A549 (cell line): ENCODE data around the gene BTBD16. TPM values are rescaled to one million over a fixed set of nuclear protein-coding genes. Genes with fewer than 3 reads are reported as not detected.

ENCODE experiments used
- ATAC-seq, 2 experiments: fragments of 200-7000 bp in 1 of 2; fragments of >200 bp in 1 of 2; cut with Nextera tagmentation in 1 of 2; cut with Tn5 transposase in 1 of 2; 3 replicates each; pipeline versions ENCODE4 v1.8.0 to v1.9.1; 2018 to 2020; ENCODE audit warnings: mild to moderate bottlenecking in 1 of 2, moderate library complexity in 1 of 2
- CTCF ChIA-PET: fragments of 300-600 bp; sonication (Branson Sonifier 250); formaldehyde crosslinking; extraction: SDS; loops from one replicate; lab custom pipeline; 2021; ENCODE audit warnings: antibody characterized with exemption, inconsistent platforms; lab: Yijun Ruan, JAX
- POLR2A ChIA-PET: fragments of 350-600 bp; formaldehyde crosslinking; extraction: SDS; loops from one replicate; lab custom pipeline; 2021; ENCODE audit warnings: antibody characterized with exemption, inconsistent platforms; lab: Yijun Ruan, JAX
- DNase-seq, 2 experiments: peaks; one replicate each; pipeline versions ENCODE4 v3.0.0 to v3.0.0-alpha.2; 2011 to 2016; ENCODE audit warnings: low read depth in 1 of 2, low spot score in 1 of 2
- FAIRE-seq: peaks from 2 replicates; lab custom pipeline; 2011; peaks lifted over from hg19 to GRCh38; lab: Jason Lieb, UNC
- H3K27ac ChIP-seq, 2 experiments: fragments of >200 bp; sonication (Bioruptor Twin); formaldehyde crosslinking; 3 replicates each; pipeline ENCODE4 v1.5.1; 2016 to 2017
- H3K4me1 ChIP-seq: fragments of >200 bp; sonication (Bioruptor Twin); formaldehyde crosslinking; 3 replicates; pipeline ENCODE4 v1.6.1; 2016
- H3K4me2 ChIP-seq: fragments of >200 bp; sonication (Bioruptor Twin); formaldehyde crosslinking; 3 replicates; pipeline ENCODE4 v1.6.1; 2016
- H3K4me3 ChIP-seq: fragments of >200 bp; sonication (Bioruptor Twin); formaldehyde crosslinking; 3 replicates; pipeline ENCODE4 v1.5.1; 2016
- H3K9me3 ChIP-seq: fragments of >200 bp; sonication (Bioruptor Twin); formaldehyde crosslinking; 3 replicates; pipeline ENCODE4 v1.6.1; 2016
- BHLHE40 ChIP-seq: IDR thresholded peaks from 2 replicates; pipeline ENCODE4 v1.6.1; 2012; ENCODE audit warnings: low read depth, low read length, inconsistent platforms
- CBX2 ChIP-seq: fragments of 200-600 bp; sonication (generic); IDR thresholded peaks from 2 replicates; pipeline ENCODE4 v1.6.1; 2016; ENCODE audit warnings: low read depth, mild to moderate bottlenecking, borderline replicate concordance
- EHF ChIP-seq: fragments of 250-450 bp; sonication (Bioruptor Pico); IDR thresholded peaks from 2 replicates; pipeline ENCODE4 v1.5.0; 2020; ENCODE audit warnings: mild to moderate bottlenecking
- EP300 ChIP-seq, 2 experiments: fragments of >200 bp; sonication (Bioruptor Twin); formaldehyde crosslinking; IDR thresholded peaks; 2 replicates in 1 of 2; 3 replicates in 1 of 2; pipeline ENCODE4 v1.6.1; 2016 to 2017
- HEYL ChIP-seq: fragments of 250-450 bp; sonication (Bioruptor Pico); IDR thresholded peaks from 2 replicates; pipeline ENCODE4 v1.8.0; 2021; ENCODE audit warnings: mild to moderate bottlenecking, moderate library complexity
- HOXB13 ChIP-seq: fragments of 250-450 bp; sonication (Bioruptor Pico); IDR thresholded peaks from 2 replicates; pipeline ENCODE4 v1.5.0; 2020; ENCODE audit warnings: low read depth, mild to moderate bottlenecking, moderate library complexity
- HOXB5 ChIP-seq: fragments of 250-450 bp; sonication (Bioruptor Pico); IDR thresholded peaks from 2 replicates; pipeline ENCODE4 v1.5.0; 2020; ENCODE audit warnings: mild to moderate bottlenecking, moderate library complexity
- KDM1A ChIP-seq: fragments of 200-600 bp; sonication (generic); IDR thresholded peaks from 2 replicates; pipeline ENCODE4 v1.6.1; 2016; ENCODE audit warnings: low read depth, mild to moderate bottlenecking
- NFE2L2 ChIP-seq: fragments of 150-350 bp; conservative IDR thresholded peaks from 2 replicates; pipeline ENCODE4 v1.6.1; 2014; ENCODE audit warnings: low read length
- NR3C1 ChIP-seq: fragments of >200 bp; sonication (Bioruptor Twin); formaldehyde crosslinking; IDR thresholded peaks from 3 replicates; pipeline ENCODE4 v1.6.1; 2017
- POLR2AphosphoS2 ChIP-seq: conservative IDR thresholded peaks from 2 replicates; pipeline ENCODE4 v1.6.1; 2012; ENCODE audit warnings: low read length, improper control_type of control experiment, inconsistent platforms
- RAD21 ChIP-seq, 2 experiments: fragments of >200 bp in 1 of 2; sonication (Bioruptor Twin) in 1 of 2; formaldehyde crosslinking in 1 of 2; IDR thresholded peaks in 1 of 2; conservative IDR thresholded peaks in 1 of 2; 2 replicates in 1 of 2; 3 replicates in 1 of 2; pipeline ENCODE4 v1.6.1; 2012 to 2018; ENCODE audit warnings: inconsistent platforms in 1 of 2
- RCOR1 ChIP-seq: fragments of 150-350 bp; IDR thresholded peaks from 2 replicates; pipeline ENCODE4 v1.6.1; 2014; ENCODE audit warnings: antibody characterized with exemption, low read length, low read depth
- RFX5 ChIP-seq: fragments of 450-650 bp; IDR thresholded peaks from 2 replicates; pipeline ENCODE4 v1.7.1; 2014; ENCODE audit warnings: antibody characterized with exemption, mild to moderate bottlenecking, moderate library complexity
- SREBF2 ChIP-seq: fragments of 450-650 bp; IDR thresholded peaks from 2 replicates; pipeline ENCODE4 v1.6.1; 2014; ENCODE audit warnings: mild to moderate bottlenecking, moderate library complexity
- TP53 ChIP-seq: fragments of 250-450 bp; sonication (Bioruptor Pico); IDR thresholded peaks from 2 replicates; pipeline ENCODE4 v1.5.0; 2021; ENCODE audit warnings: mild to moderate bottlenecking, moderate library complexity
- WGBS: methylation state at CpG from one replicate; pipeline ENCODE4 v1.1.6; 2017; ENCODE audit errors: missing lambda C conversion rate; 5-methylcytosine and 5-hydroxymethylcytosine counted together
- polyA plus RNA-seq, 4 experiments: library from polyadenylated mRNA; depleted of rRNA in 3 of 4; stranded (reverse); fragments of >200 nt; fragmentation: RNase III in 1 of 4; extraction: RNeasy Plus Mini Kit Qiagen cat#74134 plus additional on column Dnase treatment in 1 of 4; gene quantifications; 2 replicates in 3 of 4; 3 replicates in 1 of 4; pipeline ENCODE4 v1.2.3, GENCODE V29; 2011 to 2017
- TF ChIP-seq, protein P1 (sequence below): fragments of >200 bp; sonication (Bioruptor Twin); formaldehyde crosslinking; IDR thresholded peaks from 3 replicates; pipeline ENCODE4 v1.6.1; 2016
- TF ChIP-seq, protein P2 (sequence below): fragments of 150-350 bp; IDR thresholded peaks from 2 replicates; pipeline ENCODE4 v1.6.1; 2014; ENCODE audit warnings: low read depth, mild to moderate bottlenecking, low read length
- TF ChIP-seq, protein P3 (sequence below): fragments of 450-650 bp; IDR thresholded peaks from 2 replicates; pipeline ENCODE4 v1.6.1; 2014; ENCODE audit warnings: antibody characterized with exemption
- TF ChIP-seq, protein P4 (sequence below): fragments of 200-600 bp; sonication (generic); IDR thresholded peaks from 2 replicates; pipeline ENCODE4 v1.6.1; 2016; ENCODE audit warnings: antibody characterized with exemption, mild to moderate bottlenecking, moderate library complexity
- TF ChIP-seq, protein P5 (sequence below): fragments of >200 bp; sonication (Bioruptor Twin); formaldehyde crosslinking; IDR thresholded peaks from 3 replicates; pipeline ENCODE4 v1.5.1; 2016
- TF ChIP-seq, protein P6 (sequence below): IDR thresholded peaks from 2 replicates; pipeline ENCODE4 v1.6.1; 2012

Gene BTBD16
- polyA plus RNA-seq, 2 of the 4 experiments (the other 2 are of a cell fraction), result 0.32 to 2.1 TPM

DNA sequence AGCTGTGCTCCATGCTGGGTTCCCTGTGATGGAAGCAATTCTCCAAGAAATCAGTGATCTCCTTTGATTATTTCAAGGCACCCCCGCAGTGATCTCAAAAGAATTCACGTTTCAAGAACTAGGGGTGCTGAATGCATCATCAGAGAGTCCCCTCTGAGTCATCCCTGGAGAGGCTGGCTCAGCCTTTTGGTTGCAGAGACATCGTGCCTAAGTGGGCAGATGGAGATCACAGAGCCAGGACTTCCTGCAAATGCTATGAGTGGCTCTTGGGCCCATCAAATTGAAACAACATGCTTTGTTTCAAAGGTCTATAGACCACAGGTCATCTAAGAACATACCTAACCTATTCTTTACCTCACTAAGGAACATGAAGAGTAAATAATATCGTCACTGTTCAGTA lies 61.9 kb downstream of the BTBD16 start (continued):
- TF ChIP-seq, protein P1, sequence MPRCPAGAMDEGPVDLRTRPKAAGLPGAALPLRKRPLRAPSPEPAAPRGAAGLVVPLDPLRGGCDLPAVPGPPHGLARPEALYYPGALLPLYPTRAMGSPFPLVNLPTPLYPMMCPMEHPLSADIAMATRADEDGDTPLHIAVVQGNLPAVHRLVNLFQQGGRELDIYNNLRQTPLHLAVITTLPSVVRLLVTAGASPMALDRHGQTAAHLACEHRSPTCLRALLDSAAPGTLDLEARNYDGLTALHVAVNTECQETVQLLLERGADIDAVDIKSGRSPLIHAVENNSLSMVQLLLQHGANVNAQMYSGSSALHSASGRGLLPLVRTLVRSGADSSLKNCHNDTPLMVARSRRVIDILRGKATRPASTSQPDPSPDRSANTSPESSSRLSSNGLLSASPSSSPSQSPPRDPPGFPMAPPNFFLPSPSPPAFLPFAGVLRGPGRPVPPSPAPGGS, result no peak
- no peak for TF ChIP-seq HOXB5
- TF ChIP-seq, protein P2, sequence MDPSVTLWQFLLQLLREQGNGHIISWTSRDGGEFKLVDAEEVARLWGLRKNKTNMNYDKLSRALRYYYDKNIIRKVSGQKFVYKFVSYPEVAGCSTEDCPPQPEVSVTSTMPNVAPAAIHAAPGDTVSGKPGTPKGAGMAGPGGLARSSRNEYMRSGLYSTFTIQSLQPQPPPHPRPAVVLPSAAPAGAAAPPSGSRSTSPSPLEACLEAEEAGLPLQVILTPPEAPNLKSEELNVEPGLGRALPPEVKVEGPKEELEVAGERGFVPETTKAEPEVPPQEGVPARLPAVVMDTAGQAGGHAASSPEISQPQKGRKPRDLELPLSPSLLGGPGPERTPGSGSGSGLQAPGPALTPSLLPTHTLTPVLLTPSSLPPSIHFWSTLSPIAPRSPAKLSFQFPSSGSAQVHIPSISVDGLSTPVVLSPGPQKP, result no peak
- no peak for TF ChIP-seq SREBF2
- no peak for TF ChIP-seq HOXB13
- TF ChIP-seq HEYL (CRISPR knock-in tag), result no peak
- no peak for TF ChIP-seq BHLHE40

DNA sequence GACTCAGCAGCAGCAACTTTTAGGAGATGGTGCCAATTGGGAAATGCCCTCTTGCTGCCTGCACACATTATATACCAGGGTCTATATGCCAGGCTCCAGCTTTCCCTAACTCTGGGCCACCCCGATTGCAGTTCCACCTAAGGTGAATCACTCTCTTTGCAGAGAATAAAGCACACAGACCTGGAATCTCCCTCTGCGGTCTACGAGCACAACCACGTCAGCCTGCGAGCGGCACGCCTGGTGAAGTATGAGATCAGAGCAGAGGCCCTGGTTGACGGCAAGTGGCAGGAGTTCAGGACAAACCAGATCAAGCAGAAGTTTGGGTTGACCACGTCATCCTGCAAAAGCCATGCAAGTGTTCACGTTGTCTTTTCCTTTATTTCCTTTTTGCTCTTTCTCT lies 65.2 kb downstream of the BTBD16 start:
- no peak overlapping the region for H3K27ac ChIP-seq
- H3K4me2 ChIP-seq, result no peak overlapping the region
- TF ChIP-seq RAD21 (conservative IDR thresholded peaks at IDR 0.05 in 1 of 2, IDR thresholded peaks at IDR 0.05 in 1 of 2) (no peak), RFX5 (no peak), RCOR1 (no peak), HOXB5 (no peak), EHF (CRISPR knock-in tag) (no peak), KDM1A (no peak), POLR2AphosphoS2 (no peak), EP300 (IDR thresholded peaks at IDR 0.05) (no peak), NR3C1 (no peak), CBX2 (no peak), NFE2L2 (no peak), TP53 (no peak)
- TF ChIP-seq, protein P3, sequence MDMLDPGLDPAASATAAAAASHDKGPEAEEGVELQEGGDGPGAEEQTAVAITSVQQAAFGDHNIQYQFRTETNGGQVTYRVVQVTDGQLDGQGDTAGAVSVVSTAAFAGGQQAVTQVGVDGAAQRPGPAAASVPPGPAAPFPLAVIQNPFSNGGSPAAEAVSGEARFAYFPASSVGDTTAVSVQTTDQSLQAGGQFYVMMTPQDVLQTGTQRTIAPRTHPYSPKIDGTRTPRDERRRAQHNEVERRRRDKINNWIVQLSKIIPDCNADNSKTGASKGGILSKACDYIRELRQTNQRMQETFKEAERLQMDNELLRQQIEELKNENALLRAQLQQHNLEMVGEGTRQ, result no peak
- TF ChIP-seq, protein P4, sequence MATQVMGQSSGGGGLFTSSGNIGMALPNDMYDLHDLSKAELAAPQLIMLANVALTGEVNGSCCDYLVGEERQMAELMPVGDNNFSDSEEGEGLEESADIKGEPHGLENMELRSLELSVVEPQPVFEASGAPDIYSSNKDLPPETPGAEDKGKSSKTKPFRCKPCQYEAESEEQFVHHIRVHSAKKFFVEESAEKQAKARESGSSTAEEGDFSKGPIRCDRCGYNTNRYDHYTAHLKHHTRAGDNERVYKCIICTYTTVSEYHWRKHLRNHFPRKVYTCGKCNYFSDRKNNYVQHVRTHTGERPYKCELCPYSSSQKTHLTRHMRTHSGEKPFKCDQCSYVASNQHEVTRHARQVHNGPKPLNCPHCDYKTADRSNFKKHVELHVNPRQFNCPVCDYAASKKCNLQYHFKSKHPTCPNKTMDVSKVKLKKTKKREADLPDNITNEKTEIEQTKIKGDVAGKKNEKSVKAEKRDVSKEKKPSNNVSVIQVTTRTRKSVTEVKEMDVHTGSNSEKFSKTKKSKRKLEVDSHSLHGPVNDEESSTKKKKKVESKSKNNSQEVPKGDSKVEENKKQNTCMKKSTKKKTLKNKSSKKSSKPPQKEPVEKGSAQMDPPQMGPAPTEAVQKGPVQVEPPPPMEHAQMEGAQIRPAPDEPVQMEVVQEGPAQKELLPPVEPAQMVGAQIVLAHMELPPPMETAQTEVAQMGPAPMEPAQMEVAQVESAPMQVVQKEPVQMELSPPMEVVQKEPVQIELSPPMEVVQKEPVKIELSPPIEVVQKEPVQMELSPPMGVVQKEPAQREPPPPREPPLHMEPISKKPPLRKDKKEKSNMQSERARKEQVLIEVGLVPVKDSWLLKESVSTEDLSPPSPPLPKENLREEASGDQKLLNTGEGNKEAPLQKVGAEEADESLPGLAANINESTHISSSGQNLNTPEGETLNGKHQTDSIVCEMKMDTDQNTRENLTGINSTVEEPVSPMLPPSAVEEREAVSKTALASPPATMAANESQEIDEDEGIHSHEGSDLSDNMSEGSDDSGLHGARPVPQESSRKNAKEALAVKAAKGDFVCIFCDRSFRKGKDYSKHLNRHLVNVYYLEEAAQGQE, result no peak
- TF ChIP-seq, protein P5, sequence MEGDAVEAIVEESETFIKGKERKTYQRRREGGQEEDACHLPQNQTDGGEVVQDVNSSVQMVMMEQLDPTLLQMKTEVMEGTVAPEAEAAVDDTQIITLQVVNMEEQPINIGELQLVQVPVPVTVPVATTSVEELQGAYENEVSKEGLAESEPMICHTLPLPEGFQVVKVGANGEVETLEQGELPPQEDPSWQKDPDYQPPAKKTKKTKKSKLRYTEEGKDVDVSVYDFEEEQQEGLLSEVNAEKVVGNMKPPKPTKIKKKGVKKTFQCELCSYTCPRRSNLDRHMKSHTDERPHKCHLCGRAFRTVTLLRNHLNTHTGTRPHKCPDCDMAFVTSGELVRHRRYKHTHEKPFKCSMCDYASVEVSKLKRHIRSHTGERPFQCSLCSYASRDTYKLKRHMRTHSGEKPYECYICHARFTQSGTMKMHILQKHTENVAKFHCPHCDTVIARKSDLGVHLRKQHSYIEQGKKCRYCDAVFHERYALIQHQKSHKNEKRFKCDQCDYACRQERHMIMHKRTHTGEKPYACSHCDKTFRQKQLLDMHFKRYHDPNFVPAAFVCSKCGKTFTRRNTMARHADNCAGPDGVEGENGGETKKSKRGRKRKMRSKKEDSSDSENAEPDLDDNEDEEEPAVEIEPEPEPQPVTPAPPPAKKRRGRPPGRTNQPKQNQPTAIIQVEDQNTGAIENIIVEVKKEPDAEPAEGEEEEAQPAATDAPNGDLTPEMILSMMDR, result no peak
- TF ChIP-seq, protein P6, sequence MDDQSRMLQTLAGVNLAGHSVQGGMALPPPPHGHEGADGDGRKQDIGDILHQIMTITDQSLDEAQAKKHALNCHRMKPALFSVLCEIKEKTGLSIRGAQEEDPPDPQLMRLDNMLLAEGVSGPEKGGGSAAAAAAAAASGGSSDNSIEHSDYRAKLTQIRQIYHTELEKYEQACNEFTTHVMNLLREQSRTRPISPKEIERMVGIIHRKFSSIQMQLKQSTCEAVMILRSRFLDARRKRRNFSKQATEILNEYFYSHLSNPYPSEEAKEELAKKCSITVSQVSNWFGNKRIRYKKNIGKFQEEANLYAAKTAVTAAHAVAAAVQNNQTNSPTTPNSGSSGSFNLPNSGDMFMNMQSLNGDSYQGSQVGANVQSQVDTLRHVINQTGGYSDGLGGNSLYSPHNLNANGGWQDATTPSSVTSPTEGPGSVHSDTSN, result no peak
- WGBS, result 77% methylated on average over 10 of the region's 10 CpGs
- ChIA-PET POLR2A (no interaction called here), CTCF (interaction anchor here (0.7 to 1.6 kb wide), 4 partner anchors 8 to 98 kb away, joined by 3 to 7 read pairs (median 4); no protein-coding TSS in a partner anchor)
- DNase-seq, result peak in 1 of 2 experiments; percentile 34
- peak in 1 of 2 experiments; percentile 43; a peak in 3 of 6 replicates for ATAC-seq
- peaks cover 23% of the 10 kb centered on the region for H3K4me1 ChIP-seq
- no peaks in the 10 kb centered on the region for H3K9me3 ChIP-seq
- no peak overlapping the region for H3K4me3 ChIP-seq
- no peak for FAIRE-seq
